ENCODE measurements around the gene MRPS33.
"Not testable (repeated sequence)": the region's sequence is repeated elsewhere in the genome, so short reads cannot be mapped to it uniquely, and the experiment has no call there.

MRPS33 gene

GRCh38 chr7:141014524-141015395 is at the start of gene MRPS33:
TSS of gene MRPS33 (minus strand) at chr7:141014952. CDS start at chr7:141010633, 4,319 bp downstream.
- DNase-seq (ENCODE audit: low read depth) = peak; percentile 93

GRCh38 chr7:141057788-141058187 is 43.0 kb upstream of the MRPS33 start:
- DNase-seq (ENCODE audit: low read depth) = no peak

- DNase-seq (ENCODE audit: low read depth) = no peak
Observed at GRCh38 chr7:141055146-141055545, 40.4 kb upstream of the MRPS33 start.

GRCh38 chr7:141053626-141054025 is 38.9 kb upstream of the MRPS33 start:
- peak; percentile 28 for DNase-seq (ENCODE audit: low read depth)

GRCh38 chr7:141045842-141046620 is 31.3 kb upstream of the MRPS33 start:
- DNase-seq (ENCODE audit: low read depth) = no peak

- no peak for DNase-seq (ENCODE audit: low read depth)
Observed at GRCh38 chr7:141045126-141045841, 30.5 kb upstream of the MRPS33 start.

GRCh38 chr7:141043616-141044015 is 28.9 kb upstream of the MRPS33 start:
- DNase-seq (ENCODE audit: low read depth) = no peak

GRCh38 chr7:141042222-141043193 is 27.8 kb upstream of the MRPS33 start:
- DNase-seq (ENCODE audit: low read depth) = no peak

- no peak for DNase-seq (ENCODE audit: low read depth)
Observed at GRCh38 chr7:141039376-141039775, 24.6 kb upstream of the MRPS33 start.

- DNase-seq (ENCODE audit: low read depth) = not testable (repeated sequence)
Observed at GRCh38 chr7:141038100-141038499, 23.3 kb upstream of the MRPS33 start.

GRCh38 chr7:141032539-141033323 is 18.0 kb upstream of the MRPS33 start:
- not testable (repeated sequence) for DNase-seq (ENCODE audit: low read depth)

GRCh38 chr7:141028767-141029166 is 14.0 kb upstream of the MRPS33 start:
- DNase-seq (ENCODE audit: low read depth) = no peak

- DNase-seq (ENCODE audit: low read depth) = no peak
Observed at GRCh38 chr7:141027043-141027442, 12.3 kb upstream of the MRPS33 start.

GRCh38 chr7:141024668-141025067 is 9.9 kb upstream of the MRPS33 start:
- no peak for DNase-seq (ENCODE audit: low read depth)

- no peak for DNase-seq (ENCODE audit: low read depth)
Observed at GRCh38 chr7:141023295-141023694, 8.5 kb upstream of the MRPS33 start.

GRCh38 chr7:141017555-141017954 is 2.8 kb upstream of the MRPS33 start:
- DNase-seq (ENCODE audit: low read depth) = no peak

- no peak for DNase-seq (ENCODE audit: low read depth)
Observed at GRCh38 chr7:141016349-141016748, 1.6 kb upstream of the MRPS33 start.

GRCh38 chr7:141014125-141014523 is 628 bp downstream of the MRPS33 start:
- no peak for DNase-seq (ENCODE audit: low read depth)

- DNase-seq (ENCODE audit: low read depth) = no peak
Observed at GRCh38 chr7:141013345-141013715, 1.4 kb downstream of the MRPS33 start.

GRCh38 chr7:141012696-141013344 is 1.9 kb downstream of the MRPS33 start:
- DNase-seq (ENCODE audit: low read depth) = no peak

Measured in activated T-cell treated with anti-CD3 and anti-CD28 coated beads for 24 hours (primary cell).